Measurements from ENCODE around the gene SH3RF3. TPM values are rescaled to one million over a fixed set of nuclear protein-coding genes. Genes with fewer than 3 reads are reported as not detected.

Gene SH3RF3
- total RNA-seq, 4 donors from 2014 or later, result 2.2 to 6.1 (median 4.2) TPM

DNA sequence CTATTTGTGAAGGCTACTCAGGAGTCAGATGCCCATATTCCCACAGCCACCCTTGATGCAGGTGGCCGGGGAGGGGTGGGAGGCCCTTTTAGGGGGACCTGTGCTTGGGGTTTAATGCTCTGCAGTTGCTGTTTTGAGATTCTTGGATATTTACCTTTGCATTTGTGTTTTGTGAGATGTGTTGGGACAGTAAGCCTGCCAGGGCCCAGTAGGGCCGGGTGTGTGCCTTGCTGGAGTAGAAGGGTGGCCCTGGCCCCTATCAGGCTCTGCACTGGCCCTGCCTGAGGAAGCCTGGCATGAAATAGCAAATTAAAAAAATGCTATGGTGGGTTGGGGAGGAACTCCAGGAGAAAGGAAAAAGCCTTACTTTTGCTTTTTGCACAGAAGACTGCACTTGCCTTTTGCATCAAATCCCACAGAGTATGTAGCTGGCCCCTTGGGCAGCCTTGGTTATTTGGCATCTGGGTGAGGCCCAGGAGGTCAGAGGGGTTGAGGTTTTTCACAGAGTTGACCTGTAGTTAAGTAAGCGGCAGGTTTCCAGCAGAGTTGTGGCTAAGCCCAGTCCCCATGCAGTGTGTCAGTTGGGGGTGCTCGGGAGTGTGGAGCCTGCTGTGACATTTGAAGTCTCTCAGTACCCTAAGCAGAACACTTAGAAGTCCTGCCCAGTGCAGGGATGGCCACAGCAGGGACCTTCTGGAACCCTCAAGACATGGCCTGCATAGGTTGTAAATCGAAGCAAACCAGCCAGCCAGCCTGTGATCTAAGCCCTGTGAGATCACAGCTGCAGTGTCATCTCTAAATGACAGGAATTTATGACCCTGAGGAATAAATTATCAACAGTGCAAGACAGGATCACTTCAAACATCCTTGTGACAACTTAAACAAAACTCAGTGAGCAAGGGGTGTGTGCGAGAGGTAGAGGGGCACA, 68.8 kb downstream of the SH3RF3 start:
- no peak overlapping the region for H3K4me3 ChIP-seq
- WGBS, result 96% methylated on average over 5 of the region's 6 CpGs
- H3K4me1 ChIP-seq, result peaks cover 15% of the 10 kb centered on the region
- no peaks in the 10 kb centered on the region for H3K27me3 ChIP-seq
- DNase-seq (ENCODE audit: low spot score in 2 of 2), result no peak
- TF ChIP-seq POLR2A (IDR thresholded peaks at IDR 0.05), result no peak
- no peak for TF ChIP-seq EP300 (IDR thresholded peaks at IDR 0.05)
- TF ChIP-seq POLR2AphosphoS5 (IDR thresholded peaks at IDR 0.05), result no peak
- TF ChIP-seq, protein P1, sequence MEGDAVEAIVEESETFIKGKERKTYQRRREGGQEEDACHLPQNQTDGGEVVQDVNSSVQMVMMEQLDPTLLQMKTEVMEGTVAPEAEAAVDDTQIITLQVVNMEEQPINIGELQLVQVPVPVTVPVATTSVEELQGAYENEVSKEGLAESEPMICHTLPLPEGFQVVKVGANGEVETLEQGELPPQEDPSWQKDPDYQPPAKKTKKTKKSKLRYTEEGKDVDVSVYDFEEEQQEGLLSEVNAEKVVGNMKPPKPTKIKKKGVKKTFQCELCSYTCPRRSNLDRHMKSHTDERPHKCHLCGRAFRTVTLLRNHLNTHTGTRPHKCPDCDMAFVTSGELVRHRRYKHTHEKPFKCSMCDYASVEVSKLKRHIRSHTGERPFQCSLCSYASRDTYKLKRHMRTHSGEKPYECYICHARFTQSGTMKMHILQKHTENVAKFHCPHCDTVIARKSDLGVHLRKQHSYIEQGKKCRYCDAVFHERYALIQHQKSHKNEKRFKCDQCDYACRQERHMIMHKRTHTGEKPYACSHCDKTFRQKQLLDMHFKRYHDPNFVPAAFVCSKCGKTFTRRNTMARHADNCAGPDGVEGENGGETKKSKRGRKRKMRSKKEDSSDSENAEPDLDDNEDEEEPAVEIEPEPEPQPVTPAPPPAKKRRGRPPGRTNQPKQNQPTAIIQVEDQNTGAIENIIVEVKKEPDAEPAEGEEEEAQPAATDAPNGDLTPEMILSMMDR (IDR thresholded peaks at IDR 0.05), result no peak
- no peaks in the 10 kb centered on the region for H3K9me3 ChIP-seq
- H3K27ac ChIP-seq, result no peak overlapping the region
- H3K36me3 ChIP-seq, result no peaks in the 10 kb centered on the region

DNA sequence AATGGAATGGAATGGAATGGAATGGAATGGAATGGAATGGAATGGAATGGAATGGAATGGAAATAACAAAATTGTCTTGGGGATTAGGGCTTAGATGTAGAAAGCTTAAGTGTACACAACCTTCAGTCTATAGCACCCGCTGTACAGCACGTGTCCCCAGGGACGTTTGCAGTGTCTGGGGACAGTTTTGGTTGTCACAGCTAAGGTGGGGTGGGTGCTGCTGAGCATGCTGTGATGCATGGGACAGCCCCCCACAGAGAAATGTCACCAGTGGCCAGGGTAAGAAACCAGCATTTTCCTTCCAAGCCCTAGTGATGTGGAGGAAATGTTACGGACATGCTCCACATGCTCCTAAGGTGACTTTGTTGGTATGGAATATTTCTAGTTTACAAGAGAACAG, 70.8 kb downstream of the SH3RF3 start:
- no peak for DNase-seq (ENCODE audit: low spot score in 2 of 2)
- no peaks in the 10 kb centered on the region for H3K9me3 ChIP-seq
- H3K4me1 ChIP-seq, result peaks cover 15% of the 10 kb centered on the region
- 95% methylated on average over 4 of the region's 4 CpGs for WGBS
- no peaks in the 10 kb centered on the region for H3K36me3 ChIP-seq
- H3K27me3 ChIP-seq, result no peaks in the 10 kb centered on the region
- TF ChIP-seq POLR2AphosphoS5 (IDR thresholded peaks at IDR 0.05) (no peak), POLR2A (IDR thresholded peaks at IDR 0.05) (no peak), EP300 (IDR thresholded peaks at IDR 0.05) (no peak)
- TF ChIP-seq, protein P1 (IDR thresholded peaks at IDR 0.05), result no peak
- no peak overlapping the region for H3K27ac ChIP-seq
- H3K4me3 ChIP-seq, result no peak overlapping the region

DNA sequence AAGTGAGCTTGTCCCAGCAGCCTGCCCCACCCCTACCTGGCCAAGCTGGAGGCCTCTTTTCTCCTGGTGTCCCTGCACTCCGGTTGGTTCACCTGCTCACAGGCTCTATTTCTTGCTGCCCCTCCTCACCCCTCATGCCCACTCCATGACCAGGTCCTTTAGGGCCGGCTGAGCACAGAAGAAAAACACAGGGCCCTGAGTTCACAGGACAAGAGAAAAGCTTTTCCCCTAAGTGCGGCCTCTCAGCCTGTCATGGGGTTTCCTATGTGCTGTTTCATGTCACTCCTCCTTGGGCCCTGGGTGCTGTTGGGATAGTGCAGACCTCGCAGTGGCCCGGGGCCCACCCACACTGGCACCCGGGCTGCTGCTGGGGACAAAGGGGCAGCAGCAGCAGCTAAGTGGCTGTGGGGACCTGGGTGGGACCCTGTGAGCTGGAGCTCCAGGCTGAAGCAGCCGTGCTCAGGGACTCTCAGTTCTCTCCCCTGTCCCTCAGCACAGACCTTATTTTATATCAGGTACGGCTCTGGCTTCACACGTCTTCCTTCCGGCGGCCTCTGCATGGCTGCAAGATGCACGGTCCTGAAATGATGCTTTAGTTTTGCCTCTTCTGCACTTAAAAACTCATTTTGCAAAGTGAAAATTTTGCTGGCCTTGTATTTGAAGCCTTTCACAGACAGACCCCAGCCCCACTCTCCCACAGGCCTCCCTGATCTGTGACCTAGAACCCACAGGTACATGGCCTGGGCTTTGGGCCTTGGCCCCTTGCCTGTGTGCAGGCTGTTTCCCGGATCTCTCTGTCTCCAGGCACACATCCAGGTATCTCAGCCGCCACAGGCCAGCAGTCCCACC, 71.8 kb downstream of the SH3RF3 start:
- WGBS, result 86% methylated on average over 11 of the region's 14 CpGs
- Histone ChIP-seq H3K36me3 (no peaks in the 10 kb centered on the region), H3K4me3 (no peak overlapping the region), H3K27ac (no peak overlapping the region), H3K9me3 (no peaks in the 10 kb centered on the region), H3K27me3 (no peaks in the 10 kb centered on the region), H3K4me1 (peaks cover 9% of the 10 kb centered on the region)
- TF ChIP-seq POLR2AphosphoS5 (IDR thresholded peaks at IDR 0.05) (no peak), EP300 (IDR thresholded peaks at IDR 0.05) (no peak), POLR2A (IDR thresholded peaks at IDR 0.05) (no peak)
- TF ChIP-seq, protein P1 (IDR thresholded peaks at IDR 0.05), result no peak
- peak in 1 of 2 donors; percentile 60 for DNase-seq (ENCODE audit: low spot score in 2 of 2)

DNA sequence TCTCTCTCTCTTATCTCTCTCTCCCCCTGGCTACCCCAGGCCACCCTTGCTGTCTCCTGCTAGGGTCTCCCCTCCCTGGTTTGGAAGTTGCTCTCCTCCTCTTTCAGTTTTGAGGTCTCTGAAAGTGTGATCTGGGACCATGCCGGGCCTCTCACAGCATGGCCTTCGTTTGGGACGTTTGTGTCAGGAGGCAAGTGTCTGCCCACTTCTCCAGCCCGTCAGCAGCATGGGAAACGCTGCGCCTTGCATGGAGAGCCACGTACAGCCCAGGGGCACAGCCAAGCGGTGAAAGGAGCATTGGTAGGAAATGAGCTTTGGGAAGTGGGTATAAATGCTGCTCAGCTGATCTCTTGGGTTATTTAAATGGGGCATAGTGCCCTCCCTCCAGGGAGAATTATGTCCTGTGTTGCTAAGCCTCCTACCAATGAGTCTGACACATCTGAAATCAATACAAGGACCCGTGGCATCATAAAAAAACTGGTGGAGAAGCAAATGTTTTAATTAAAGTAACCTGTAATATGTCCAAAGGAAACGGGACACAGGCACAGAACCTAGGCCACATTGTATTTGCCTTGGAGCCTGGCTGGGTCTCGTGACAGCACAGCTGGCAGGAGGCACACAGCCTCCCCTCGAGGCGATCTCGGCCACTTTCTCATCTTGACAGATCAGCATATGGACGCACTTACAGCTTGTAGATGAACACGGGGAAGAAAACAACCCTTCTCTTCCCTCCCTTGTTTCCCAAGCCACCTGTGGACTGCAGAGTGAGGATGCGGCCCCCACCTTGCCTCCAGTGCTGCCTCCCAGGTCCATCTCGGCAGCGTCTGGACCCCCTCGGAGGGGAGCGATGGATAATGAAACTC, 72.7 kb downstream of the SH3RF3 start:
- no peaks in the 10 kb centered on the region for H3K36me3 ChIP-seq
- DNase-seq (ENCODE audit: low spot score in 2 of 2), result peak in 1 of 2 donors; percentile 73
- H3K9me3 ChIP-seq, result no peaks in the 10 kb centered on the region
- 67% methylated on average over 17 of the region's 21 CpGs for WGBS
- no peak overlapping the region for H3K4me3 ChIP-seq
- no peak overlapping the region for H3K27ac ChIP-seq
- H3K4me1 ChIP-seq, result peaks cover 6% of the 10 kb centered on the region
- TF ChIP-seq POLR2A (IDR thresholded peaks at IDR 0.05) (no peak), EP300 (IDR thresholded peaks at IDR 0.05) (no peak), POLR2AphosphoS5 (IDR thresholded peaks at IDR 0.05) (no peak)
- TF ChIP-seq, protein P1 (IDR thresholded peaks at IDR 0.05), result no peak
- no peaks in the 10 kb centered on the region for H3K27me3 ChIP-seq
